Adrenal gland (tissue), 12 donors: ENCODE results near the gene MMP19. TPM values are rescaled to one million over a fixed set of nuclear protein-coding genes. Genes with fewer than 3 reads are reported as not detected.
A peak's percentile ranks its signal among the peaks of the same experiment; 100 is the strongest.

Source experiments
- DNase-seq, 7 donors: peaks; one replicate each; pipeline ENCODE4 v3.0.0-alpha.2; 2019 to 2020
- H3K27ac ChIP-seq, 5 donors: fragments of 200-600 bp; sonication (generic) in 4 of 5; 1 replicate in 3 of 5; 2 replicates in 2 of 5; pipeline versions ENCODE4 v1.5.1 to v1.8.0; 2016 to 2020; ENCODE audit warnings: mild to moderate bottlenecking in 1 of 5
- H3K27me3 ChIP-seq: fragments of 200-600 bp; 2 replicates; pipeline ENCODE4 v1.8.0; 2021
- H3K36me3 ChIP-seq, 2 donors: fragments of 200-600 bp; replicated peaks in 1 of 2; 1 replicate in 1 of 2; 2 replicates in 1 of 2; pipeline versions ENCODE4 v1.5.1 to v1.8.0; 2018 to 2022
- H3K4me1 ChIP-seq, 2 donors: fragments of 200-600 bp; replicated peaks in 1 of 2; 1 replicate in 1 of 2; 2 replicates in 1 of 2; pipeline versions ENCODE4 v1.5.1 to v1.8.0; 2018 to 2021
- H3K4me3 ChIP-seq, 4 donors: fragments of 200-600 bp; sonication (generic) in 3 of 4; one replicate each; pipeline ENCODE4 v1.5.1; 2016 to 2018
- H3K9me3 ChIP-seq, 3 donors: fragments of 200-600 bp; sonication (generic) in 1 of 3; replicated peaks in 1 of 3; 1 replicate in 2 of 3; 2 replicates in 1 of 3; pipeline versions ENCODE4 v1.5.1 to v1.8.0; 2016 to 2021
- POLR2A ChIP-seq, 2 donors: fragments of 450-650 bp; IDR thresholded peaks; one replicate each; pipeline ENCODE4 v1.6.1; 2017; ENCODE audit warnings: antibody characterized with exemption in 2 of 2, mild to moderate bottlenecking in 2 of 2, moderate library complexity in 1 of 2
- WGBS, 4 donors: extraction: QIAGEN DNeasy Blood & Tissue Kit in 2 of 4; methylation state at CpG; one replicate each; pipeline versions ENCODE4 v1.1.5 to v1.1.7; 2013 to 2017; 5-methylcytosine and 5-hydroxymethylcytosine counted together
- intact Hi-C, 2 donors: fragments of 100-400 bp; cut with DNase I; formaldehyde crosslinking; loops; one replicate each; pipeline versions ENCODE4 v1.14.1 to v1.15.0; 2022 to 2023
- polyA plus RNA-seq, 3 donors: library from polyadenylated mRNA; stranded (reverse); fragments of 200-250 nt in 2 of 3; fragments of 350-450 nt in 1 of 3; fragmentation: Illumina TruSeq in 1 of 3; extraction: RNeasy Lipid Tissue Mini Kit (QIAGEN cat#74804) in 1 of 3; gene quantifications; one replicate each; pipeline ENCODE4 v1.2.3, GENCODE V29; 2013 to 2014
- total RNA-seq, 9 donors: library from RNA; depleted of rRNA in 4 of 9; stranded (reverse); fragments of >200 nt in 4 of 9; fragments of 120-200 nt in 1 of 9; fragmentation: NEBNext Ultra II Directional in 1 of 9; extraction: Animal tissue kit (Norgen Biotek cat#: 25700) in 1 of 9; gene quantifications; one replicate each; pipeline versions ENCODE4 v1.1.0 to v1.2.4, GENCODE V29; 2013 to 2023
- TF ChIP-seq, protein P1 (sequence below), 6 experiments: fragments of 450-650 bp in 4 of 6; fragments of 200-600 bp in 2 of 6; sonication (generic) in 1 of 6; IDR thresholded peaks; 1 replicate in 5 of 6; 2 replicates in 1 of 6; pipeline versions ENCODE4 v1.5.1 to v1.8.0; 2016 to 2021; ENCODE audit warnings: antibody characterized with exemption in 6 of 6, mild to moderate bottlenecking in 2 of 6, moderate library complexity in 1 of 6
- donor health status: healthy with polysubstance abuse.
- donor health status: Bipolar disorder and iron deficiency.
- donor health status: DM: yes; HTN: yes; CAD: no.
- donor health status: DM: no; HTN: no; CAD: no.
- donor health status: DM: no; HTN: no; CAD: no.
- donor health status: DM: yes; HTN: yes; CAD: no.

MMP19 gene
- total and polyA plus RNA-seq, 12 donors, result 0.89 to 17.3 (median 7.7) TPM

DNA sequence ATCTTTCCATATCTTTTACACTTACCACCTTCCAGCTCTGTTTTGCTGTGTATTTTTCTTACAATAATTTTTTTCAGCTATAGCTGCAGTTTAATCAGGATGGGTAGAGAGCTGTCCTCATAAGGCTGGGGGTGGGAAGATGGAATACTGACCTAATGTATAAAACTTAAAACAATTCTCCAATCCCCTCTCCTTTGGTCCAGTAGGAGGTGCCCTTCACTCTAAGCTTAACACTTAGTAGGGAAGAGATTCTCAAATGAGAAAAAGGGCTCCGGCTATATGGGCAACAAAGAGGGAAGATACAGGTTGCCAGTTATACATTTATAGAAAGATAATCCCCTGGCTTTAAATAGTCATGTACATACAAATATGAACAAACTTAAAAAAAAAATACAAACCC lies 22.1 kb downstream of the MMP19 start:
- no peak for TF ChIP-seq POLR2A (IDR thresholded peaks at IDR 0.05)
- TF ChIP-seq, protein P1, sequence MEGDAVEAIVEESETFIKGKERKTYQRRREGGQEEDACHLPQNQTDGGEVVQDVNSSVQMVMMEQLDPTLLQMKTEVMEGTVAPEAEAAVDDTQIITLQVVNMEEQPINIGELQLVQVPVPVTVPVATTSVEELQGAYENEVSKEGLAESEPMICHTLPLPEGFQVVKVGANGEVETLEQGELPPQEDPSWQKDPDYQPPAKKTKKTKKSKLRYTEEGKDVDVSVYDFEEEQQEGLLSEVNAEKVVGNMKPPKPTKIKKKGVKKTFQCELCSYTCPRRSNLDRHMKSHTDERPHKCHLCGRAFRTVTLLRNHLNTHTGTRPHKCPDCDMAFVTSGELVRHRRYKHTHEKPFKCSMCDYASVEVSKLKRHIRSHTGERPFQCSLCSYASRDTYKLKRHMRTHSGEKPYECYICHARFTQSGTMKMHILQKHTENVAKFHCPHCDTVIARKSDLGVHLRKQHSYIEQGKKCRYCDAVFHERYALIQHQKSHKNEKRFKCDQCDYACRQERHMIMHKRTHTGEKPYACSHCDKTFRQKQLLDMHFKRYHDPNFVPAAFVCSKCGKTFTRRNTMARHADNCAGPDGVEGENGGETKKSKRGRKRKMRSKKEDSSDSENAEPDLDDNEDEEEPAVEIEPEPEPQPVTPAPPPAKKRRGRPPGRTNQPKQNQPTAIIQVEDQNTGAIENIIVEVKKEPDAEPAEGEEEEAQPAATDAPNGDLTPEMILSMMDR (IDR thresholded peaks at IDR 0.05), result no peak
- no peak for DNase-seq
- H3K4me1 ChIP-seq, result peaks cover 18 to 43% of the 10 kb centered on the region in 2 donors
- no peak overlapping the region for H3K4me3 ChIP-seq
- intact Hi-C loops, result loop anchor here in 1 of 2 donors (5.0 kb wide), 1 partner anchor 112 kb away; the partner anchor contains the start of gene DGKA
- H3K27ac ChIP-seq, result no peak overlapping the region
- 83 to 100% (median 93%) methylated on average over 1 of the region's 1 CpG for WGBS, 4 donors
- no peaks in the 10 kb centered on the region for H3K9me3 ChIP-seq
- H3K27me3 ChIP-seq, result no peaks in the 10 kb centered on the region
- peaks cover 0 to 41% of the 10 kb centered on the region in 2 donors for H3K36me3 ChIP-seq

- Histone ChIP-seq H3K4me1 (peaks cover 21 to 47% of the 10 kb centered on the region in 2 donors), H3K4me3 (peak overlapping the region in 1 of 4 donors; percentile 65), H3K36me3 (peaks cover 0 to 54% of the 10 kb centered on the region in 2 donors), H3K27me3 (no peaks in the 10 kb centered on the region), H3K9me3 (no peaks in the 10 kb centered on the region), H3K27ac (no peak overlapping the region)
- intact Hi-C loops, result loop anchor here in 1 of 2 donors (5.0 kb wide), 1 partner anchor 123 kb away; no protein-coding TSS in a partner anchor
- no peak for TF ChIP-seq POLR2A (IDR thresholded peaks at IDR 0.05)
- TF ChIP-seq, protein P1 (IDR thresholded peaks at IDR 0.05), result no peak
- 62 to 89% (median 81%) methylated on average over 6 of the region's 6 CpGs for WGBS, 4 donors
- DNase-seq, result no peak
Observed at GRCh38 chr12:55818886-55819285, 23.9 kb downstream of the MMP19 start.

DNA sequence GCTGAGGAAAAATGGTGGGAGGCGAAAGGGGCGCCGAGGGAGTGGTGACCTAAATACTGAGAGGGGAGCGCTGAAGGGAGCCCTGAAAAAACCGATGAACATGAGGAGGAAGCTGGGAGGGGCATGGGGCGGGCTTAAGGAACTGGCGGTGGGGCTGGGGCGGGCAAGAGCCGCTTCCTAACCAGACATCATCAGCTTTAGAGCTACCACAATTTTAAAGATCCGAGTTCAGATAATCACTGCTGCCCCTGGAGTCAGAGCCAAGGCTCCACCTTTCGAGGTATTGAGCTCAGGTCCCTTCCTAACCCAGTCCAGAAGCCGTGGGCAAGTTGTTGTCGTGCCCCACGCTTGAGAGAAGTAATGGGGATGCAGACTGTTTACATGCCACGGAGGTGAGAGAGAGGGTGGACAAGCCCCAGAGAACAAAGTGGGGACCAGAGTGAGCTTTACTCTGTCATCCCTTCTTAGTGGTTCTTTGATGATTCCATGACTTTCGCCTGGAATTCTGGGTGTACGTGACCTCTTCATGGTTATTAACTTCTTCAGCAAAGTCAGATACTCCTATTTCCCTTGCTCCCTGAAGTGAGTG lies 24.5 kb downstream of the MMP19 start:
- H3K9me3 ChIP-seq, result no peaks in the 10 kb centered on the region
- H3K27ac ChIP-seq, result peak overlapping the region in 2 of 5 donors; percentile 50 to 81
- H3K36me3 ChIP-seq, result peaks cover 0 to 54% of the 10 kb centered on the region in 2 donors
- WGBS, 4 donors, result 0 to 2% (median 1%) methylated on average over 14 to 17 of the region's 17 CpGs
- intact Hi-C loops, result loop anchor here in 1 of 2 donors (5.0 kb wide), 1 partner anchor 124 kb away; no protein-coding TSS in a partner anchor
- H3K4me3 ChIP-seq, result peak overlapping the region in 3 of 4 donors; percentile 44 to 79 (median 65)
- TF ChIP-seq, protein P1 (IDR thresholded peaks at IDR 0.05), result no peak
- TF ChIP-seq POLR2A (IDR thresholded peaks at IDR 0.05), result no peak
- peaks cover 18 to 42% of the 10 kb centered on the region in 2 donors for H3K4me1 ChIP-seq
- no peaks in the 10 kb centered on the region for H3K27me3 ChIP-seq
- DNase-seq, result no peak

GRCh38 chr12:55817345-55818139 lies 25.2 kb downstream of the MMP19 start, which contains the start of the genes ORMDL2 and SARNP:
Gene ORMDL2 (plus strand): TSS chr12:55818041. CDS start chr12:55819000, 959 bp downstream.
Gene SARNP (minus strand): TSS chr12:55817724. CDS start chr12:55817701, 23 bp downstream.
- TF ChIP-seq, protein P1 (IDR thresholded peaks at IDR 0.05), result no peak
- peak; percentile 68 to 91 for TF ChIP-seq POLR2A (IDR thresholded peaks at IDR 0.05)
- WGBS, 4 donors, result 0 to 1% (median 0%) methylated on average over 28 to 38 of the region's 38 CpGs
- Histone ChIP-seq H3K27me3 (no peaks in the 10 kb centered on the region), H3K4me3 (peak within 1 kb of the TSS; percentile 53 to 79 (median 61)), H3K27ac (peak within 1 kb of the TSS; percentile 74 to 92 (median 88)), H3K4me1 (peaks cover 18 to 39% of the 10 kb centered on the region in 2 donors), H3K9me3 (no peaks in the 10 kb centered on the region), H3K36me3 (peaks cover 0 to 48% of the 10 kb centered on the region in 2 donors)
- peak; percentile 97 to 100 (median 99) for DNase-seq
- intact Hi-C loops, result loop anchor here in 1 of 2 donors (5.0 kb wide), 1 partner anchor 125 kb away; no protein-coding TSS in a partner anchor
